SK-N-SH (cell line): ENCODE results near the gene CTF1.

Source experiments
- CHD2 ChIP-seq: fragments of 150-350 bp; IDR thresholded peaks from 2 replicates; pipeline ENCODE4 v1.6.1; 2018; ENCODE audit warnings: low read length; ENCODE audit not compliant: partially characterized antibody
- CTCF ChIP-seq: fragments of 200-600 bp; sonication (generic); IDR thresholded peaks from 2 replicates; pipeline ENCODE4 v1.6.1; 2017; ENCODE audit warnings: antibody characterized with exemption, mild to moderate bottlenecking, moderate library complexity
- EP300 ChIP-seq, 2 experiments: IDR thresholded peaks; 2 replicates each; pipeline versions ENCODE4 v1.4.0 to v1.6.1; 2012; ENCODE audit warnings: borderline replicate concordance in 1 of 2, low read depth in 1 of 2, low read length in 1 of 2
- EZH2phosphoT487 ChIP-seq: fragments of 200-600 bp; sonication (generic); IDR thresholded peaks from 2 replicates; pipeline ENCODE4 v1.6.1; 2017; ENCODE audit warnings: low read depth, mixed run types, mild to moderate bottlenecking, antibody characterized with exemption, moderate library complexity, borderline replicate concordance
- FOSL2 ChIP-seq: IDR thresholded peaks from 2 replicates; pipeline ENCODE4 v1.4.0; 2012; ENCODE audit warnings: low read depth, mild to moderate bottlenecking, moderate library complexity, borderline replicate concordance
- GABPA ChIP-seq: IDR thresholded peaks from 2 replicates; pipeline ENCODE4 v1.4.0; 2012; ENCODE audit warnings: low read depth, mild to moderate bottlenecking
- MXI1 ChIP-seq: IDR thresholded peaks from 2 replicates; pipeline ENCODE4 v1.6.1; 2012; ENCODE audit warnings: mild to moderate bottlenecking, low read depth, low read length, improper control_type of control experiment
- POLR2AphosphoS5 ChIP-seq: IDR thresholded peaks from 2 replicates; pipeline ENCODE4 v1.6.1; 2012; ENCODE audit warnings: low read depth, low read length
- RCOR1 ChIP-seq: fragments of 150-350 bp; IDR thresholded peaks from 2 replicates; pipeline ENCODE4 v1.6.1; 2017; ENCODE audit warnings: antibody characterized with exemption, low read length
- RFX5 ChIP-seq: IDR thresholded peaks from 2 replicates; pipeline ENCODE4 v1.6.1; 2012; ENCODE audit warnings: mild to moderate bottlenecking, improper control_type of control experiment, low read length
- TAF1 ChIP-seq: IDR thresholded peaks from 2 replicates; pipeline ENCODE4 v1.6.1; 2012; ENCODE audit warnings: low read depth, mild to moderate bottlenecking, low read length, moderate library complexity, borderline replicate concordance
- USF2 ChIP-seq: fragments of 150-350 bp; IDR thresholded peaks from 2 replicates; pipeline ENCODE4 v1.6.1; 2017; ENCODE audit warnings: antibody characterized with exemption, low read length, low read depth, borderline replicate concordance
- TF ChIP-seq, protein P1 (sequence below): IDR thresholded peaks from 2 replicates; pipeline ENCODE4 v1.6.1; 2012; ENCODE audit warnings: mild to moderate bottlenecking, low read depth, low read length, moderate library complexity

DNA sequence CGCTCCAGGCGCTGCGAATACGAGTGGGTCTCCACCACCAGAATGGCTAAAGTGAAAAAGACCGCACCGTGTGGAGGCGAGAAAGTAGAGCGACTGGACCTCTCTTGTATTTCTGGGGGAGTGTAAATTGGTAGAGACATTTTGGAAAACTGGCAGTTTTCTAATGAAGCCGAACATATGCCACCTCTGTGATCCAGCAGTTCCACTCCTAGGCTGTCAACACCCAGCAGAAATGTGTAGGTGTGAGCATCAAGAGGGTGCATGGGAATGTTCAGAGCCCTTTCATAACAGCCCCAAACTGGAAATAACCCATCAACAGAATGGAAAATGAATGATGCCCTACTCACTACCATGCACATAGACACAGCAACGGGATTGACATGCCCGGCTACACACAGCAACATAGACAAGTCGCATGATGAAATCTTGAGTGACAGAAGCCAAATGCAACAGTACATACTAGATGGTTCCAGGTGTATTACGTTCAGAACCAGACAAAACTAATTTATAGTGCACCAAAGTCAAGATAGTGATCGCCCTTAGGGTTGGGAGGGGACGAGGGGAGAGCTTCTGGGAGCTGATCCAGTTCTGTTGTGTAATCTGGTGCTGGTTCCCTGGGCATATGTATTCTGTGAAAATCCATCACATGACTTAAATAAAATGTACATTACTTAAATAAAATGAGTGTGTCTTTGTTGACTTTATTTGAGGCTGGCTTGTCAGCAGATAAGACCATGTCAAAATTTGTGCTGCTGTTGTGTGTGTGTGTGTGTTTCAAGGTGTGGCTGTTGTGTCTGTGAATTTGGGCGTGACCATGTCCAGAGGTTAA is 1.7 kb upstream of the CTF1 start:
- no peak for TF ChIP-seq CTCF
- no peak for TF ChIP-seq GABPA
- TF ChIP-seq RCOR1, result no peak
- no peak for TF ChIP-seq CHD2
- no peak for TF ChIP-seq EZH2phosphoT487
- no peak for TF ChIP-seq TAF1
- TF ChIP-seq MXI1, result no peak
- no peak for TF ChIP-seq EP300 (IDR thresholded peaks at IDR 0.05; ENCODE audit: borderline replicate concordance in 1 of 2, low read depth in 1 of 2, low read length in 1 of 2)
- no peak for TF ChIP-seq RFX5
- TF ChIP-seq USF2, result no peak
- TF ChIP-seq POLR2AphosphoS5, result no peak
- no peak for TF ChIP-seq FOSL2
- TF ChIP-seq, protein P1, sequence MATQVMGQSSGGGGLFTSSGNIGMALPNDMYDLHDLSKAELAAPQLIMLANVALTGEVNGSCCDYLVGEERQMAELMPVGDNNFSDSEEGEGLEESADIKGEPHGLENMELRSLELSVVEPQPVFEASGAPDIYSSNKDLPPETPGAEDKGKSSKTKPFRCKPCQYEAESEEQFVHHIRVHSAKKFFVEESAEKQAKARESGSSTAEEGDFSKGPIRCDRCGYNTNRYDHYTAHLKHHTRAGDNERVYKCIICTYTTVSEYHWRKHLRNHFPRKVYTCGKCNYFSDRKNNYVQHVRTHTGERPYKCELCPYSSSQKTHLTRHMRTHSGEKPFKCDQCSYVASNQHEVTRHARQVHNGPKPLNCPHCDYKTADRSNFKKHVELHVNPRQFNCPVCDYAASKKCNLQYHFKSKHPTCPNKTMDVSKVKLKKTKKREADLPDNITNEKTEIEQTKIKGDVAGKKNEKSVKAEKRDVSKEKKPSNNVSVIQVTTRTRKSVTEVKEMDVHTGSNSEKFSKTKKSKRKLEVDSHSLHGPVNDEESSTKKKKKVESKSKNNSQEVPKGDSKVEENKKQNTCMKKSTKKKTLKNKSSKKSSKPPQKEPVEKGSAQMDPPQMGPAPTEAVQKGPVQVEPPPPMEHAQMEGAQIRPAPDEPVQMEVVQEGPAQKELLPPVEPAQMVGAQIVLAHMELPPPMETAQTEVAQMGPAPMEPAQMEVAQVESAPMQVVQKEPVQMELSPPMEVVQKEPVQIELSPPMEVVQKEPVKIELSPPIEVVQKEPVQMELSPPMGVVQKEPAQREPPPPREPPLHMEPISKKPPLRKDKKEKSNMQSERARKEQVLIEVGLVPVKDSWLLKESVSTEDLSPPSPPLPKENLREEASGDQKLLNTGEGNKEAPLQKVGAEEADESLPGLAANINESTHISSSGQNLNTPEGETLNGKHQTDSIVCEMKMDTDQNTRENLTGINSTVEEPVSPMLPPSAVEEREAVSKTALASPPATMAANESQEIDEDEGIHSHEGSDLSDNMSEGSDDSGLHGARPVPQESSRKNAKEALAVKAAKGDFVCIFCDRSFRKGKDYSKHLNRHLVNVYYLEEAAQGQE, result no peak
